ENCODE results near the gene TMEM60. TPM values are rescaled to one million over a fixed set of nuclear protein-coding genes. Genes with fewer than 3 reads are reported as not detected.
A peak's percentile ranks its signal among the peaks of the same experiment; 100 is the strongest.

The TMEM60 gene
- polyA plus RNA-seq, 1 donor (not counting 4 experiments of a cell fraction or from before 2014, with no cell fraction given): 27.5 TPM

DNA sequence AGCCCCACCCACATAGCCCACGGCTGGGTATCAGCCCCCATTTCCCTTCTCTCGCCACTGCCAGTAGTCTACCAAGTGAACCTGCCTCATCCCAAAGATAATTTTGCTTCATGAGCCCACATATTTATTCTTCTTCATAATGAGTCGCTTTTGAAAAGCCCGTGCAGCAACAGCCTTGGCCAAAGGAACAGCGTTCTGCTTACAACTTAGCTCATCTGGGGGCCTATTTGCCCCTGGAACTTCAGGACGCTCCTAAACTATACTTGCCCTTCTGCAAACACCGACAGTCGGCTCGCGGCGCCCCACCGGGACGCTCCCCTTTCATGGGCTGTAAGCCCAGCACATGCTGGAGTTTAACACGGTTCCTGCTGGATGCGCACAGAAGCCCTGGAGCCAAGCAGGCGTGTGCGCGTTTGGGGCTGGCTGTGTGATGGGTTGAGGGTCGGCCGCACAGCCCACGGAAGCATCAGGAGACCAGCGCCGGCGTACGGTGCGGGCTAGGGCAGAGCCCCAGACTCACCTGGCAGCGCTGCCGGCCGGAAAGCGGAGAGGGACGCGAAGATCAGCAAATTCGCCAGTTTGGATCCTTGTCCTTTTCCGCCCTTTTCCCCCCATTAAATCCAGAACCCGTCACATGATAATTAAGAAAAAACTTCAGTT is 370 bp downstream of the TMEM60 start:
- Histone ChIP-seq H3K9me3 (ENCODE audit: control insufficient read depth, low read depth, low read length) (no peaks in the 10 kb centered on the region), H3K79me2 (ENCODE audit: control insufficient read depth, insufficient read depth, low read length) (peaks cover 66% of the 10 kb centered on the region), H3K9me1 (ENCODE audit: control insufficient read depth, extremely low read depth, insufficient read depth, low read length) (no peaks in the 10 kb centered on the region), H4K20me1 (ENCODE audit: control insufficient read depth, extremely low read depth, insufficient read depth, low read length) (peaks cover 2% of the 10 kb centered on the region), H3K27ac (ENCODE audit: control insufficient read depth, insufficient read depth, low read length) (peak overlapping the region; percentile 91), H3K4me3 (ENCODE audit: control insufficient read depth in 2 of 3, extremely low read depth in 1 of 3, insufficient read depth in 2 of 3, low read depth in 1 of 3, low read length in 3 of 3) (peak overlapping the region; percentile 77 to 93 (median 89)), H3K9ac (ENCODE audit: control insufficient read depth, extremely low read depth, insufficient read depth, low read length) (peak overlapping the region; percentile 92), H3K4me1 (ENCODE audit: control insufficient read depth, extremely low read depth, insufficient read depth, low read length) (peaks cover 17% of the 10 kb centered on the region), H3K4me2 (ENCODE audit: control insufficient read depth, extremely low read depth, insufficient read depth, low read depth, low read length) (peak overlapping the region; percentile 98), H2AFZ (ENCODE audit: control insufficient read depth, low read length) (peak overlapping the region; percentile 95), H3K27me3 (ENCODE audit: control insufficient read depth, extremely low read depth, insufficient read depth, low read length) (no peaks in the 10 kb centered on the region), H3K36me3 (ENCODE audit: control insufficient read depth in 2 of 2, extremely low read depth in 1 of 2, insufficient read depth in 2 of 2, low read length in 2 of 2) (peaks cover 2 to 4% of the 10 kb centered on the region in 2 experiments)
- no peak for FAIRE-seq
- dilution Hi-C loops (cut with MboI; ENCODE audit: extremely low pct_ligation_motif_present, low sequenced_read_pairs): no loop called here
- DNase-seq (ENCODE audit: low read depth, low spot score): no peak
- no peak for TF ChIP-seq EZH2 (IDR thresholded peaks at IDR 0.05; ENCODE audit: low read length)
- TF ChIP-seq, protein P1, sequence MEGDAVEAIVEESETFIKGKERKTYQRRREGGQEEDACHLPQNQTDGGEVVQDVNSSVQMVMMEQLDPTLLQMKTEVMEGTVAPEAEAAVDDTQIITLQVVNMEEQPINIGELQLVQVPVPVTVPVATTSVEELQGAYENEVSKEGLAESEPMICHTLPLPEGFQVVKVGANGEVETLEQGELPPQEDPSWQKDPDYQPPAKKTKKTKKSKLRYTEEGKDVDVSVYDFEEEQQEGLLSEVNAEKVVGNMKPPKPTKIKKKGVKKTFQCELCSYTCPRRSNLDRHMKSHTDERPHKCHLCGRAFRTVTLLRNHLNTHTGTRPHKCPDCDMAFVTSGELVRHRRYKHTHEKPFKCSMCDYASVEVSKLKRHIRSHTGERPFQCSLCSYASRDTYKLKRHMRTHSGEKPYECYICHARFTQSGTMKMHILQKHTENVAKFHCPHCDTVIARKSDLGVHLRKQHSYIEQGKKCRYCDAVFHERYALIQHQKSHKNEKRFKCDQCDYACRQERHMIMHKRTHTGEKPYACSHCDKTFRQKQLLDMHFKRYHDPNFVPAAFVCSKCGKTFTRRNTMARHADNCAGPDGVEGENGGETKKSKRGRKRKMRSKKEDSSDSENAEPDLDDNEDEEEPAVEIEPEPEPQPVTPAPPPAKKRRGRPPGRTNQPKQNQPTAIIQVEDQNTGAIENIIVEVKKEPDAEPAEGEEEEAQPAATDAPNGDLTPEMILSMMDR (optimal IDR thresholded peaks at IDR 0.05 in 1 of 3, IDR thresholded peaks at IDR 0.05 in 1 of 3, conservative IDR thresholded peaks at IDR 0.05 in 1 of 3; ENCODE audit: extremely low read depth in 1 of 3, insufficient read depth in 2 of 3, low read length in 3 of 3): no peak

DNA sequence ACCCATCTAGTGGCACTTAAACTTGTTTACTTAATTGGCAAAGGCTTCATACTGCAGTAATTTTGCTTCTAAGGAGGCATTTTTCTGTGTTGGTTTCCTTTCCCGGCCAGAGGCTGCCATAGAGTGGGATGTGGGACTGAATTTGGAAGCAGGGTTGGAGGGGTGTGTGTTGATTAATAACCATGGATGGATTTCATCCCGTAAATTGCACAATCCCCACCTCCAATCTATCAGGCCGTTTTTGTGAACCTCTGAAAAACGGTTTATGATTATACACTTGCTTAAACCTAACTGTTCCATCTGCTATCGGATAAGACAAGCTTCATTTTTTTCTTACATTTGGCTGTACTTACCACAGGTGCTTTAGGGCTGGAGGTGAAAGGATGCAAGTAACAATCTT is 1.3 kb downstream of the TMEM60 start:
- Histone ChIP-seq H4K20me1 (ENCODE audit: control insufficient read depth, extremely low read depth, insufficient read depth, low read length) (peaks cover 2% of the 10 kb centered on the region), H3K27ac (ENCODE audit: control insufficient read depth, insufficient read depth, low read length) (peak overlapping the region; percentile 91), H3K79me2 (ENCODE audit: control insufficient read depth, insufficient read depth, low read length) (peaks cover 61% of the 10 kb centered on the region), H3K4me2 (ENCODE audit: control insufficient read depth, extremely low read depth, insufficient read depth, low read depth, low read length) (peak overlapping the region; percentile 98), H3K9ac (ENCODE audit: control insufficient read depth, extremely low read depth, insufficient read depth, low read length) (peak overlapping the region; percentile 92), H3K4me1 (ENCODE audit: control insufficient read depth, extremely low read depth, insufficient read depth, low read length) (peaks cover 17% of the 10 kb centered on the region), H2AFZ (ENCODE audit: control insufficient read depth, low read length) (no peak overlapping the region), H3K9me3 (ENCODE audit: control insufficient read depth, low read depth, low read length) (no peaks in the 10 kb centered on the region), H3K27me3 (ENCODE audit: control insufficient read depth, extremely low read depth, insufficient read depth, low read length) (no peaks in the 10 kb centered on the region), H3K4me3 (ENCODE audit: control insufficient read depth in 2 of 3, extremely low read depth in 1 of 3, insufficient read depth in 2 of 3, low read depth in 1 of 3, low read length in 3 of 3) (peak overlapping the region; percentile 77 to 93 (median 89)), H3K9me1 (ENCODE audit: control insufficient read depth, extremely low read depth, insufficient read depth, low read length) (no peaks in the 10 kb centered on the region), H3K36me3 (ENCODE audit: control insufficient read depth in 2 of 2, extremely low read depth in 1 of 2, insufficient read depth in 2 of 2, low read length in 2 of 2) (peaks cover 2 to 4% of the 10 kb centered on the region in 2 experiments)
- dilution Hi-C loops (cut with MboI; ENCODE audit: extremely low pct_ligation_motif_present, low sequenced_read_pairs): no loop called here
- DNase-seq (ENCODE audit: low read depth, low spot score) (no peak), FAIRE-seq (no peak)
- TF ChIP-seq EZH2 (IDR thresholded peaks at IDR 0.05; ENCODE audit: low read length): no peak
- TF ChIP-seq, protein P1 (optimal IDR thresholded peaks at IDR 0.05 in 1 of 3, IDR thresholded peaks at IDR 0.05 in 1 of 3, conservative IDR thresholded peaks at IDR 0.05 in 1 of 3; ENCODE audit: extremely low read depth in 1 of 3, insufficient read depth in 2 of 3, low read length in 3 of 3): no peak
